ENCODE results near the gene CDK2.

DNA sequence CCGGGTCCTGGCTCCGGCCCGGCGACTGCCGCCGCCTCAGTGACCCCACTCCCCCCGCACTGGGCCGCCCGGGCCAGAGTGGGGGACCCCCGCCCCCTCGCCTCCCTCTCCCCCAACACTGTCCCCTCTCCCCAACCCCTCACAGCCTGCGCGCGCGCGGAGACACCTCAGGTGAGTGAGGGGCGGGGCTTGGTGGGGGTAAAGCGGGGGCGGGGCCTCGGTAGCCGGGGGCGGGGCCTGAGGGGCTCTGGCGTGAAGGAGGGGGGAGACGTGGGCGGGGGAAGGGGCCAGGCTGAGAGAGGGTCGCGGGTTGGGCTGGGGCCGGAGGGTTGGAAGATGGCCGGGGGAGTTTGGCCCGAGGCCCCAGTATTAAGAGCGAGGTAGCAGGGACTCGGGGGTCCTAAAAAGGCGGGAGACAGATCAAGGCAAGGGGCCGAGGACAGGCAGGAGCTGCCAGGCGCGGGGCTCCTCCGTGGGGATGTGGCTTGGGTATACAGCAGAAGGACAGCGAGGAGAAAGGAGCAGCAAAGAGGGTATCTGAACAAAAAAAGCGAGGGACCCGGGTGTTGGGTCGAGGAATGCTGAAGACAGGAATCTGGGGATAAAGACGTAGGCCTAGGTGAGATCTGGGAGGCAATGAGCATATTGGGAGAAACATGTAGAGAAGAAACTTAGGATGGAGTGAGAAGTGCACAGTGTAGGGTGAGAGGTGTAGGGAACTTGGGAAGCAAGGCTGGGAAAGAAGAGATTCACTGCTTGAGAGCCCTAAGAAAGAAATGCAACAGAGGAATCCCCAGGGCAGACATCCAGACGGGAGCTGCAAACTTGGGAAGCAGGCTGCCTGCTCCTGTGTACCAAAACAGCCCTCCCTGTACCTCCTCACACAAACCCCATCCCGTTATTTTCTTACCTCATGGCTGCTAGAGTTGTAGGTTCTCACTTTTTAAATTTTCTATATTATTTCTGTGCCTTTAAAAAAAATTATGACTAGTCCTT, 41.2 kb downstream of the CDK2 start:
- no peak for TF ChIP-seq POLR2A (IDR thresholded peaks at IDR 0.05; ENCODE audit: low read depth, low read length)
- TF ChIP-seq, protein P1, sequence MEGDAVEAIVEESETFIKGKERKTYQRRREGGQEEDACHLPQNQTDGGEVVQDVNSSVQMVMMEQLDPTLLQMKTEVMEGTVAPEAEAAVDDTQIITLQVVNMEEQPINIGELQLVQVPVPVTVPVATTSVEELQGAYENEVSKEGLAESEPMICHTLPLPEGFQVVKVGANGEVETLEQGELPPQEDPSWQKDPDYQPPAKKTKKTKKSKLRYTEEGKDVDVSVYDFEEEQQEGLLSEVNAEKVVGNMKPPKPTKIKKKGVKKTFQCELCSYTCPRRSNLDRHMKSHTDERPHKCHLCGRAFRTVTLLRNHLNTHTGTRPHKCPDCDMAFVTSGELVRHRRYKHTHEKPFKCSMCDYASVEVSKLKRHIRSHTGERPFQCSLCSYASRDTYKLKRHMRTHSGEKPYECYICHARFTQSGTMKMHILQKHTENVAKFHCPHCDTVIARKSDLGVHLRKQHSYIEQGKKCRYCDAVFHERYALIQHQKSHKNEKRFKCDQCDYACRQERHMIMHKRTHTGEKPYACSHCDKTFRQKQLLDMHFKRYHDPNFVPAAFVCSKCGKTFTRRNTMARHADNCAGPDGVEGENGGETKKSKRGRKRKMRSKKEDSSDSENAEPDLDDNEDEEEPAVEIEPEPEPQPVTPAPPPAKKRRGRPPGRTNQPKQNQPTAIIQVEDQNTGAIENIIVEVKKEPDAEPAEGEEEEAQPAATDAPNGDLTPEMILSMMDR (conservative IDR thresholded peaks at IDR 0.05; ENCODE audit: low read depth, low read length) = no peak
- no peak for TF ChIP-seq RAD21 (IDR thresholded peaks at IDR 0.05; ENCODE audit: low read length)
- no peak for TF ChIP-seq RFX5 (IDR thresholded peaks at IDR 0.05; ENCODE audit: low read depth, low read length)
